Neural cell (in vitro differentiated cells): ENCODE data around the gene OR1M1. TPM values are rescaled to one million over a fixed set of nuclear protein-coding genes. Genes with fewer than 3 reads are reported as not detected.

ENCODE experiments used
- H2AFZ ChIP-seq: fragments of 200-600, 300-800 bp; sonication (generic), shearing (Covaris generic); 2 replicates; pipeline ENCODE4 v1.6.0; 2014; ENCODE audit warnings: low read depth, mild to moderate bottlenecking, antibody characterized with exemption, low read length, moderate library complexity
- H3F3A ChIP-seq: fragments of 200-600 bp; shearing (Covaris generic); 2 replicates; pipeline ENCODE4 v1.6.1; 2016; ENCODE audit warnings: mild to moderate bottlenecking, moderate library complexity, mixed read lengths, antibody characterized with exemption, low read length; ENCODE audit not compliant: insufficient read depth, poor library complexity, severe bottlenecking
- H3K27ac ChIP-seq: fragments of 200-600, 300-800 bp; sonication (generic), shearing (Covaris generic); 2 replicates; pipeline ENCODE4 v1.5.1; 2014; ENCODE audit warnings: mild to moderate bottlenecking, low read length, moderate library complexity
- H3K27me3 ChIP-seq: fragments of 300-800, 200-600 bp; sonication (generic), shearing (Covaris generic); 2 replicates; pipeline ENCODE4 v1.6.0; 2014; ENCODE audit warnings: mild to moderate bottlenecking, low read depth, low read length, moderate library complexity; ENCODE audit not compliant: insufficient read depth
- H3K36me3 ChIP-seq: fragments of 300-800, 200-600 bp; sonication (generic), shearing (Covaris generic); 2 replicates; pipeline ENCODE4 v1.5.1; 2014; ENCODE audit warnings: mild to moderate bottlenecking, antibody characterized with exemption, low read length, moderate library complexity; ENCODE audit not compliant: insufficient read depth
- H3K4me2 ChIP-seq: fragments of 300-800, 200-600 bp; sonication (generic), shearing (Covaris generic); 2 replicates; pipeline ENCODE4 v1.6.0; 2014; ENCODE audit warnings: mild to moderate bottlenecking, low read length
- H3K4me3 ChIP-seq: fragments of 300-800, 200-600 bp; sonication (generic), shearing (Covaris generic); 2 replicates; pipeline ENCODE4 v1.5.1; 2014; ENCODE audit warnings: mild to moderate bottlenecking, low read length, moderate library complexity
- H3K79me2 ChIP-seq: fragments of 200-600 bp; shearing (Covaris generic); replicated peaks from 2 replicates; pipeline ENCODE4 v1.6.0; 2014; ENCODE audit warnings: mild to moderate bottlenecking, low read length, moderate library complexity; ENCODE audit not compliant: insufficient read depth
- H3K9ac ChIP-seq: fragments of 300-800, 200-600 bp; sonication (generic), shearing (Covaris generic); 2 replicates; pipeline ENCODE4 v1.6.1; 2016; ENCODE audit warnings: mild to moderate bottlenecking, low read length, mixed read lengths
- H3K9me2 ChIP-seq: fragments of 200-600 bp; shearing (Covaris generic); 2 replicates; pipeline ENCODE4 v1.6.1; 2016; ENCODE audit warnings: mild to moderate bottlenecking, low read length, mixed read lengths; ENCODE audit not compliant: insufficient read depth
- H3K9me3 ChIP-seq: fragments of 200-600, 300-800 bp; sonication (generic), shearing (Covaris generic); 2 replicates; pipeline ENCODE4 v1.6.1; 2016; ENCODE audit warnings: mild to moderate bottlenecking, mixed run types, low read length, moderate library complexity, mixed read lengths
- H4K20me1 ChIP-seq: fragments of 200-600 bp; shearing (Covaris generic); 2 replicates; pipeline ENCODE4 v1.6.1; 2016; ENCODE audit warnings: mild to moderate bottlenecking, mixed run types; ENCODE audit not compliant: insufficient read depth
- EP300 ChIP-seq: fragments of 450-650 bp; conservative IDR thresholded peaks from 2 replicates; pipeline ENCODE4 v1.6.1; 2014; ENCODE audit warnings: antibody characterized with exemption, mild to moderate bottlenecking, moderate library complexity; ENCODE audit not compliant: poor library complexity, severe bottlenecking
- EZH2 ChIP-seq: fragments of 200-600, 300-800 bp; shearing (Covaris generic), sonication (generic); IDR thresholded peaks from 2 replicates; pipeline ENCODE4 v1.6.1; 2014; ENCODE audit warnings: antibody characterized with exemption, low read length, borderline replicate concordance, mild to moderate bottlenecking; ENCODE audit not compliant: insufficient read depth, poor library complexity, severe bottlenecking
- MXI1 ChIP-seq: fragments of 450-650 bp; conservative IDR thresholded peaks from 2 replicates; pipeline ENCODE4 v1.6.1; 2014; ENCODE audit warnings: antibody characterized with exemption, mild to moderate bottlenecking; ENCODE audit not compliant: poor library complexity, severe bottlenecking
- POLR2AphosphoS5 ChIP-seq: IDR thresholded peaks from 2 replicates; pipeline ENCODE4 v1.6.1; 2012
- RAD21 ChIP-seq: fragments of 450-650 bp; conservative IDR thresholded peaks from 2 replicates; pipeline ENCODE4 v1.6.1; 2014; ENCODE audit warnings: antibody characterized with exemption, mild to moderate bottlenecking, moderate library complexity
- SMC3 ChIP-seq: fragments of 450-650 bp; conservative IDR thresholded peaks from 2 replicates; pipeline ENCODE4 v1.6.1; 2014; ENCODE audit warnings: antibody characterized with exemption, mild to moderate bottlenecking, moderate library complexity; ENCODE audit not compliant: poor library complexity
- TAF1 ChIP-seq: IDR thresholded peaks from 2 replicates; pipeline ENCODE4 v1.6.1; 2012; ENCODE audit warnings: low read depth
- polyA plus RNA-seq: library from polyadenylated mRNA; depleted of rRNA; stranded (reverse); fragments of >200 nt; gene quantifications from 2 replicates; pipeline ENCODE4 v1.2.3, GENCODE V29; 2014
- TF ChIP-seq, protein P1 (sequence below): IDR thresholded peaks from 2 replicates; pipeline ENCODE4 v1.6.1; 2012; ENCODE audit warnings: borderline replicate concordance
- TF ChIP-seq, protein P2 (sequence below): fragments of 450-650 bp; IDR thresholded peaks from 2 replicates; pipeline ENCODE4 v1.5.1; 2014; ENCODE audit warnings: antibody characterized with exemption, mild to moderate bottlenecking, moderate library complexity; ENCODE audit not compliant: poor library complexity, severe bottlenecking

Gene OR1M1
- polyA plus RNA-seq, 1 donor from 2014 or later: not detected

DNA sequence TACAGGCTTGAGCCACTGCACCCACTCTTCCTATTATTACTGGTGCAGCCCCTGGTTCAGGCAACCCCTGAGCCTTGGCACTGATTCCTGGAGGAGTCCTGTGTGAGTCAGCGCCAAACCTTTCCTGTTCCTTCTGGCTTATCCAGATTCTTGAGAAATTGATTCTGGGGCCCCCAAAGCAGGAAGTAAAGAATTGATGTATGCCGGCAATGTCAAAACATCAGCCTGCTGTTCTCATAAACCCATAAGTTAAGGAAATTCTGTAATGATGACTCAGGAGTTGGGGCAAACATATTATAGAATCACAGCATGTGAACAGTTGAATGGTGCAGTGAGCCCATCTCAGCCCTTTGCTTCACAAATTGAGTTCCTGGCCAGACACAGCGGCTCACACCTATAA lies 41.3 kb downstream of the OR1M1 start:
- no peaks in the 10 kb centered on the region for H3K9me2 ChIP-seq
- H3K79me2 ChIP-seq: no peaks in the 10 kb centered on the region
- H3K4me2 ChIP-seq: no peak overlapping the region
- no peaks in the 10 kb centered on the region for H3K27me3 ChIP-seq
- TF ChIP-seq EZH2 (no peak), MXI1 (no peak), RAD21 (no peak), TAF1 (no peak), POLR2AphosphoS5 (no peak), EP300 (no peak), SMC3 (no peak)
- TF ChIP-seq, protein P1, sequence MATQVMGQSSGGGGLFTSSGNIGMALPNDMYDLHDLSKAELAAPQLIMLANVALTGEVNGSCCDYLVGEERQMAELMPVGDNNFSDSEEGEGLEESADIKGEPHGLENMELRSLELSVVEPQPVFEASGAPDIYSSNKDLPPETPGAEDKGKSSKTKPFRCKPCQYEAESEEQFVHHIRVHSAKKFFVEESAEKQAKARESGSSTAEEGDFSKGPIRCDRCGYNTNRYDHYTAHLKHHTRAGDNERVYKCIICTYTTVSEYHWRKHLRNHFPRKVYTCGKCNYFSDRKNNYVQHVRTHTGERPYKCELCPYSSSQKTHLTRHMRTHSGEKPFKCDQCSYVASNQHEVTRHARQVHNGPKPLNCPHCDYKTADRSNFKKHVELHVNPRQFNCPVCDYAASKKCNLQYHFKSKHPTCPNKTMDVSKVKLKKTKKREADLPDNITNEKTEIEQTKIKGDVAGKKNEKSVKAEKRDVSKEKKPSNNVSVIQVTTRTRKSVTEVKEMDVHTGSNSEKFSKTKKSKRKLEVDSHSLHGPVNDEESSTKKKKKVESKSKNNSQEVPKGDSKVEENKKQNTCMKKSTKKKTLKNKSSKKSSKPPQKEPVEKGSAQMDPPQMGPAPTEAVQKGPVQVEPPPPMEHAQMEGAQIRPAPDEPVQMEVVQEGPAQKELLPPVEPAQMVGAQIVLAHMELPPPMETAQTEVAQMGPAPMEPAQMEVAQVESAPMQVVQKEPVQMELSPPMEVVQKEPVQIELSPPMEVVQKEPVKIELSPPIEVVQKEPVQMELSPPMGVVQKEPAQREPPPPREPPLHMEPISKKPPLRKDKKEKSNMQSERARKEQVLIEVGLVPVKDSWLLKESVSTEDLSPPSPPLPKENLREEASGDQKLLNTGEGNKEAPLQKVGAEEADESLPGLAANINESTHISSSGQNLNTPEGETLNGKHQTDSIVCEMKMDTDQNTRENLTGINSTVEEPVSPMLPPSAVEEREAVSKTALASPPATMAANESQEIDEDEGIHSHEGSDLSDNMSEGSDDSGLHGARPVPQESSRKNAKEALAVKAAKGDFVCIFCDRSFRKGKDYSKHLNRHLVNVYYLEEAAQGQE: no peak
- TF ChIP-seq, protein P2, sequence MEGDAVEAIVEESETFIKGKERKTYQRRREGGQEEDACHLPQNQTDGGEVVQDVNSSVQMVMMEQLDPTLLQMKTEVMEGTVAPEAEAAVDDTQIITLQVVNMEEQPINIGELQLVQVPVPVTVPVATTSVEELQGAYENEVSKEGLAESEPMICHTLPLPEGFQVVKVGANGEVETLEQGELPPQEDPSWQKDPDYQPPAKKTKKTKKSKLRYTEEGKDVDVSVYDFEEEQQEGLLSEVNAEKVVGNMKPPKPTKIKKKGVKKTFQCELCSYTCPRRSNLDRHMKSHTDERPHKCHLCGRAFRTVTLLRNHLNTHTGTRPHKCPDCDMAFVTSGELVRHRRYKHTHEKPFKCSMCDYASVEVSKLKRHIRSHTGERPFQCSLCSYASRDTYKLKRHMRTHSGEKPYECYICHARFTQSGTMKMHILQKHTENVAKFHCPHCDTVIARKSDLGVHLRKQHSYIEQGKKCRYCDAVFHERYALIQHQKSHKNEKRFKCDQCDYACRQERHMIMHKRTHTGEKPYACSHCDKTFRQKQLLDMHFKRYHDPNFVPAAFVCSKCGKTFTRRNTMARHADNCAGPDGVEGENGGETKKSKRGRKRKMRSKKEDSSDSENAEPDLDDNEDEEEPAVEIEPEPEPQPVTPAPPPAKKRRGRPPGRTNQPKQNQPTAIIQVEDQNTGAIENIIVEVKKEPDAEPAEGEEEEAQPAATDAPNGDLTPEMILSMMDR: no peak
- no peaks in the 10 kb centered on the region for H4K20me1 ChIP-seq
- no peak overlapping the region for H2AFZ ChIP-seq
- H3K4me3 ChIP-seq: no peak overlapping the region
- no peak overlapping the region for H3K27ac ChIP-seq
- H3F3A ChIP-seq: no peaks in the 10 kb centered on the region
- H3K9me3 ChIP-seq: no peaks in the 10 kb centered on the region
- H3K36me3 ChIP-seq: no peaks in the 10 kb centered on the region
- no peak overlapping the region for H3K9ac ChIP-seq

DNA sequence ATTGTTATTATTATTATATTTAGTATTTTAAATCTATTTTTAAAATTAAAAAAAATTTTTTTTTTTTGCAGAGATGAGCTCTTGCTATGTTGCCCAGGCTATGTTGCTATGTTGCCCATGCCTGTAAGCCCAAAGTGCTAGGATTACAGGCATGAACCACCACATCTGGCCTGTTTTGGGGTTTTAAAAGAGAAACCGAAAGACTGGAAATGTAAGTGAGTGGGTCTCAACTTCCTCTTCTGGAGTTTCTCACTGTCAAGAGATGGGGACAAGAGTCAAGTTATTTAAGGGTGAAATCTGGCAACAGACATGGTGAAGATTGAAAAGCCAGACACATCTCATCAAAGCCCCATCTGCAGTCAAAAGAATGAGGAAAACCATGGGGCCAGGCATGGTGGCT lies 44.1 kb downstream of the OR1M1 start:
- Histone ChIP-seq H3K9me2 (no peaks in the 10 kb centered on the region), H2AFZ (no peak overlapping the region), H3K4me2 (no peak overlapping the region), H3F3A (no peaks in the 10 kb centered on the region), H3K9me3 (no peaks in the 10 kb centered on the region), H3K4me3 (no peak overlapping the region), H4K20me1 (no peaks in the 10 kb centered on the region), H3K36me3 (no peaks in the 10 kb centered on the region), H3K27ac (no peak overlapping the region), H3K79me2 (no peaks in the 10 kb centered on the region), H3K27me3 (no peaks in the 10 kb centered on the region), H3K9ac (no peak overlapping the region)
- TF ChIP-seq SMC3 (no peak), TAF1 (no peak), RAD21 (no peak), EZH2 (no peak), EP300 (no peak), MXI1 (no peak), POLR2AphosphoS5 (no peak)
- TF ChIP-seq, protein P1: no peak
- TF ChIP-seq, protein P2: no peak
